Body of pancreas (tissue), 4 donors: Measurements from ENCODE around the gene PSMD6.

Experiments
- POLR2A ChIP-seq, 3 donors: fragments of 450-650 bp; IDR thresholded peaks; one replicate each; pipeline ENCODE4 v1.6.1; 2016; ENCODE audit warnings: antibody characterized with exemption in 3 of 3, mild to moderate bottlenecking in 2 of 3
- TF ChIP-seq, protein P1 (sequence below), 7 experiments: fragments of 450-650 bp in 4 of 7; fragments of 200-600 bp in 3 of 7; sonication (generic) in 3 of 7; IDR thresholded peaks; one replicate each; pipeline ENCODE4 v1.5.1; 2016 to 2019; ENCODE audit warnings: antibody characterized with exemption in 7 of 7

DNA sequence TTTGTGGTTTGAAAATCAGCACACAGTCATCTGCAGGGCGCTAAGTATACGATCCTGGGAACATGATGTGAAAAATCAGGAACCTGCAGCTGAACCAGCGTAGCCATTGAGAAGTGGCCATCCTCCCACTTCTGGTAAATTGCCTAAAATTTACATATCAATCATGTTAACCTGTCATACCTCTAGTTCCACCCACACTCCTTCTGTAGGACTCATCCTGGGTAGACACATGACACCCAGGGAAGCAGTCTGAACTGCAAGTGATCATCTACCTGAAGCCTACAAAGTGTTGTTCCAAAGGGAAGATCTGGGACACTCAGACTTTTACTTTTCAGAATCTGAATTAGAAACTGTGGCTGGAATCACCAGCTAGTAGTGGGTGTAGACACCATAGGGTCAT, 5.5 kb upstream of the PSMD6 start:
- TF ChIP-seq, protein P1, sequence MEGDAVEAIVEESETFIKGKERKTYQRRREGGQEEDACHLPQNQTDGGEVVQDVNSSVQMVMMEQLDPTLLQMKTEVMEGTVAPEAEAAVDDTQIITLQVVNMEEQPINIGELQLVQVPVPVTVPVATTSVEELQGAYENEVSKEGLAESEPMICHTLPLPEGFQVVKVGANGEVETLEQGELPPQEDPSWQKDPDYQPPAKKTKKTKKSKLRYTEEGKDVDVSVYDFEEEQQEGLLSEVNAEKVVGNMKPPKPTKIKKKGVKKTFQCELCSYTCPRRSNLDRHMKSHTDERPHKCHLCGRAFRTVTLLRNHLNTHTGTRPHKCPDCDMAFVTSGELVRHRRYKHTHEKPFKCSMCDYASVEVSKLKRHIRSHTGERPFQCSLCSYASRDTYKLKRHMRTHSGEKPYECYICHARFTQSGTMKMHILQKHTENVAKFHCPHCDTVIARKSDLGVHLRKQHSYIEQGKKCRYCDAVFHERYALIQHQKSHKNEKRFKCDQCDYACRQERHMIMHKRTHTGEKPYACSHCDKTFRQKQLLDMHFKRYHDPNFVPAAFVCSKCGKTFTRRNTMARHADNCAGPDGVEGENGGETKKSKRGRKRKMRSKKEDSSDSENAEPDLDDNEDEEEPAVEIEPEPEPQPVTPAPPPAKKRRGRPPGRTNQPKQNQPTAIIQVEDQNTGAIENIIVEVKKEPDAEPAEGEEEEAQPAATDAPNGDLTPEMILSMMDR (IDR thresholded peaks at IDR 0.05), result no peak
- no peak for TF ChIP-seq POLR2A (IDR thresholded peaks at IDR 0.05)
